Measurements from ENCODE around the gene WASL.

GRCh38 chr7:123662293-123662692 is 86.5 kb downstream of the WASL start:
- TF ChIP-seq EP300 (IDR thresholded peaks at IDR 0.05) (no peak), POLR2AphosphoS5 (IDR thresholded peaks at IDR 0.05) (no peak), CTCF (IDR thresholded peaks at IDR 0.05) (no peak)
